ENCODE measurements around the gene ARHGEF12.

The ARHGEF12 gene

GRCh38 chr11:120420572-120420971 lies 84.4 kb downstream of the ARHGEF12 start:
- no peak for TF ChIP-seq CTCF (IDR thresholded peaks at IDR 0.05; ENCODE audit: low read depth, low read length)
- no peak overlapping the region for H3K4me3 ChIP-seq (replicated peaks in 1 of 2; ENCODE audit: low read depth in 2 of 2, low read length in 2 of 2)
- DNase-seq (ENCODE audit: low read depth in 2 of 2): peak in 1 of 2 donors; percentile 33

- H3K4me3 ChIP-seq (replicated peaks in 1 of 2; ENCODE audit: low read depth in 2 of 2, low read length in 2 of 2): no peak overlapping the region
- no peak for TF ChIP-seq CTCF (IDR thresholded peaks at IDR 0.05; ENCODE audit: low read depth, low read length)
- DNase-seq (ENCODE audit: low read depth in 2 of 2): peak in 1 of 2 donors; percentile 4
Observed at GRCh38 chr11:120424185-120424969, 88.2 kb downstream of the ARHGEF12 start.

DNA sequence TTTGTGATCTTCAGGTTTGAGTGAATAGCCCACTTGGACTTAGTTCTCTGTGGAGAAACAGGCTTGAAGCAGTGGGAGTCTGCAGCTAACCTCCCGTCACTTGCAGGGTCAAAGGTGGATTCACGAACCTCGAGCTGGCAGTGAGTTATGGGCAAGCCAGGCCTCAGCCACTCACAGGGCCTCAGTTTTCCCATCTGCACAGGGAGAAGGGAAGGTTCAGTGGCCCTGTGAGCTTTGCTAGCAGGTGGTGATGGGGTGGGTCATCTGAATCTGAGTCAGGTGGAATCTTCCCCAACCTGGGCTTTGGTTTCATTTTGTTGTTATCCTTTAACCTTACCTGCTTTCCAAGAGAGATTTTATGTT lies 88.7 kb downstream of the ARHGEF12 start:
- no peak for TF ChIP-seq CTCF (IDR thresholded peaks at IDR 0.05; ENCODE audit: low read depth, low read length)
- no peak for DNase-seq (ENCODE audit: low read depth in 2 of 2)
- H3K4me3 ChIP-seq (replicated peaks in 1 of 2; ENCODE audit: low read depth in 2 of 2, low read length in 2 of 2): no peak overlapping the region

- no peak overlapping the region for H3K4me3 ChIP-seq (replicated peaks in 1 of 2; ENCODE audit: low read depth in 2 of 2, low read length in 2 of 2)
- TF ChIP-seq CTCF (IDR thresholded peaks at IDR 0.05; ENCODE audit: low read depth, low read length): no peak
- DNase-seq (ENCODE audit: low read depth in 2 of 2): no peak
Observed at GRCh38 chr11:120425527-120425926, 89.3 kb downstream of the ARHGEF12 start.

GRCh38 chr11:120430146-120430545 lies 93.9 kb downstream of the ARHGEF12 start:
- no peak for DNase-seq (ENCODE audit: low read depth in 2 of 2)
- TF ChIP-seq CTCF (IDR thresholded peaks at IDR 0.05; ENCODE audit: low read depth, low read length): no peak

GRCh38 chr11:120431633-120432032 lies 95.4 kb downstream of the ARHGEF12 start:
- TF ChIP-seq CTCF (IDR thresholded peaks at IDR 0.05; ENCODE audit: low read depth, low read length): peak; percentile 36
- DNase-seq (ENCODE audit: low read depth in 2 of 2): peak; percentile 62 to 63
- no peak overlapping the region for H3K4me3 ChIP-seq (replicated peaks in 1 of 2; ENCODE audit: low read depth in 2 of 2, low read length in 2 of 2)

More at GRCh38 chr11:120430146-120430545, 93.9 kb downstream of the ARHGEF12 start:
- H3K4me3 ChIP-seq (replicated peaks in 1 of 2; ENCODE audit: low read depth in 2 of 2, low read length in 2 of 2): no peak overlapping the region

All from cardiac fibroblast (primary cell).